Adipose tissue (tissue), 3 donors: Measurements from ENCODE around the gene SP2. TPM values are rescaled to one million over a fixed set of nuclear protein-coding genes. Genes with fewer than 3 reads are reported as not detected.

ENCODE experiments used
- H3K27ac ChIP-seq: one replicate; pipeline ENCODE4 v1.5.1; 2013; ENCODE audit warnings: low read depth, low read length
- WGBS, 3 donors: extraction: QIAGEN DNeasy Blood & Tissue Kit; methylation state at CpG; one replicate each; pipeline ENCODE4 v1.1.7; 2013; 5-methylcytosine and 5-hydroxymethylcytosine counted together
- polyA plus RNA-seq, 3 donors: library from polyadenylated mRNA; stranded (reverse); fragments of 200-250 nt; gene quantifications; one replicate each; pipeline ENCODE4 v1.2.3, GENCODE V29; 2013
- donor health status: healthy with polysubstance abuse.
- donor health status: Bipolar disorder and iron deficiency.
- donor health status: healthy.

SP2 gene
- polyA plus RNA-seq = 10 to 100 TPM in 1 of 3 donors, 1 to 10 TPM in 2; 7.2 to 15.7 (median 9.2) TPM

DNA sequence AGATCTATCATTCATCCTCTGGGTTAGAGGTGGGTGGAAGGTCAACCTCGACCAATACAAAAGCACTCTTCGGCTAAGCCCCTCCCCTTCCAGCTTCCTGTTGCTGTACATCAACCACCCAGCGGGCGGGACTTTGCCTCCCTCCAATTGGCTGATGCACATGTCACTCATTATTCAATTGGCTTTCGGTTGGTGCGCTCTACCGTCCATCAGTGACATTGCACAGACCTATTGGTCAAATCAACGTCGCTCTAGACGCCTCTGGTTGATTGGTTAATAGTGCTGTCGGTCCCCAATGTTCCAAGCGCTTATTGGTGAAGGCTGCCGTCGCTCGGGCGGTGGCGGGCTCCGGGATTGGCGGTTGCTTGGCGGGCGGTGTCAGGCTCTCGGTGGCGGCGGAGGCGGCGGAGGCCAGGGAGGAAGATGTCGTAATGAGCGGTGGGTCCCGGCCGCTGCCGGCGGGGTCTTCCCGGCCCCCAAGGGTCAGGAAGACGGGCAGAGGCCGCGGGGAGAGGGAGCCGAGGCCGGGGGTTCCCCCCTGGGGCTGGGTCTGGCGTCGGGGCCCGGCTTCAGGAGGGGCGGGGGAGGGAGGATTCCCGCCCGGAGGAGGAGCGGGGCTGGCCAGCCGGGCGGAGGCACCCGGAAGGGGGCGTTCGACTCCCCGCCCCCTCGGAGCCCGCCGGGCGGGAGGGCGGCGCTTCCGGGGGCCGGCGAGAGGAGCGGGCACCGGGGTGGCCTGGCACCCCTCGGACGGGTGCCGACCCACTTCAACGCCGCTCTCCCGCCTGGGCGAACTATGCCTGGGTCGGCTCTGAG, at the start of gene SP2:
TSS of gene SP2 (plus strand) at position 381 of the 816 bp plus-strand sequence. CDS start at position 432, 51 bp downstream.
- peak within 1 kb of the TSS; percentile 99 for H3K27ac ChIP-seq
- WGBS, 3 donors = 0 to 1% (median 1%) methylated on average over 45 to 70 of the region's 70 CpGs

DNA sequence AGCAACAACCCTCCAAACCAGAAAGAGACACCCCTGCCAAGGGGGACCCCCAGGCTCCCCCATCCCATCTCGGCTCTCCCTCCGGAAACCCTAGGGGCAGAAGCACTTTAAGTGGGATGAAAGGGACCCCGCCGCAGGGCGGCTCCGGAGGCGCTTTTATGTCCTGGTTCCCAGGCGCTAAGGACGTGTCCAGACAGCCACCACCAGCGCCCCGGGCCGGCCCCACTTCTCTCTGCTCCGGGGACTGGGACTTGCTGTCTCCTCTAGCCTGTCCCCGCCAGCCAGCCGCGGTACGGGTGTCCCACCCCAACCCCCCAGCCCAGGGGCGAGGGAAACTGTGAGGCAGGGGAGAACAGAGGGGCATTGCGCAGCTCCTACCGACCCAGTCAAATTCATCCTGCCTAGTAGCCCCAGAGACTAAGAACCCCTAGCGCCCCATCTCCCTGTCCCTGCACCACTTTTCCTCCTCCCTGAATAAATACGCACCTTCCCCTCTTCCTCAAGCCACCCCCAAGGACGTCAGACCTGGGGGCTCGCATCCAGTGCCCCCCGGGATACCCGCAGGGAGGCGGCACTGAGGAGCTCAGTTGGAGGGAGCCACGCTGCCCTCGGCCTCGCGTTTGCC, 49.2 kb upstream of the SP2 start:
- H3K27ac ChIP-seq = no peak overlapping the region
- 11 to 34% (median 19%) methylated on average over 31 of the region's 31 CpGs for WGBS, 3 donors

DNA sequence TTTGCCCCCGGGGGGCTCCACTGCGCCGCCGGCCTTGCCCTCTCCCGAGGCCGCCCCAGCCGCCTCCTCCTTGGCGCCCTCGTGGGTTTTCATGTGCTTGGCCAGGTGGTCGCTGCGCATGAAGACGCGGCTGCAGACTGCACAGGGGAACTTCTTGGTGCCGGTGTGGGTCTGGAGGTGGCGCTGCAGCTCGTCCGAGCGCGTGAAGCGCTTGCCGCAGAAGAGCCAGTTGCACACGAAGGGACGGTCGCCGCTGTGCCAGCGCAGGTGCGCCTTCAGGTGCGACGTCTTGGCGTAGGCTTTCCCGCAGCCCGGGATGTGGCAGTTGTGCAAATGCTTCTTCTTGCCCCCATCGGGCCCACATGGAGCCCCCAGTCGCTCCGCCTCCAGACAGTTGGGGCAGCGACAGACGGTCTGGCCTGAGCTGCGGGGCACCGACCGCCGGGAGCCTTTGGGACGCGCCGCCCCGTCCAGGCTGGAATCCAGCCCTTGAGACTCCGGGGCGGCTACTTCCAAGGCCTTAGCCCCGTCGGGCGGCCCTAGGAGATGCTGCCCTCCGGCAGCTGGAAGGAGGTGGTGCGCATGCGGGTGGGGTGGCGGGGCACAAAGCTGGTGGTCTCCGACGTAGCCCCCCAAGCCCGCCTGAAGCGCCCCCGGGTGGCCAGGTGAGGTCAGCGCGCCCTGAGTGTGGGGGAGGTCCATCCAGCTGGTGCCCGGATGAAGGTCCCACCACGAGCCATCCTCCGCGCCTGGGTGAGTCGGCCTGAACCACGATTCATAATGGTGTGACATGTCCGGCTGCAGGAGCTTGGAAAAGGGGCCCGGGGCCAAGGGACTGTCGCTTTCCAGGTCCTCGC, 48.5 kb upstream of the SP2 start:
- H3K27ac ChIP-seq = no peak overlapping the region
- WGBS, 3 donors = 14 to 39% (median 30%) methylated on average over 59 to 71 of the region's 71 CpGs

DNA sequence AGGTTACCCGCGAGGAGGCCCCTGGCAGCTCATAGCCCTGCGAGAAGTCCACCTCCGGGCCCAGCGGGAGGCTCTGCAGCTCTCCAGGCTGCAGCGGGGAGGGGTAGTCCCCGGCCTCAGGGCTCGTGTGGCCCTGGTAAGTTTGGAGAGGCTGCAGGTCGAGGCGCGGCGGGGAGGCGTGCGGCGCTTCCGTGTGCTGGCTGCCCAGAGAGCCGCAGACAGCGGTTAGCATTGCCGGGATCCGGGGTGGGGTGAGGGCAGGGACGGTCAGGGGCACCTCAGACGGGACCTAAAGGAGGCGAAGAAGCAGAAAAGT, 47.9 kb upstream of the SP2 start:
- no peak overlapping the region for H3K27ac ChIP-seq
- WGBS, 3 donors = 38 to 66% (median 50%) methylated on average over 23 of the region's 23 CpGs

DNA sequence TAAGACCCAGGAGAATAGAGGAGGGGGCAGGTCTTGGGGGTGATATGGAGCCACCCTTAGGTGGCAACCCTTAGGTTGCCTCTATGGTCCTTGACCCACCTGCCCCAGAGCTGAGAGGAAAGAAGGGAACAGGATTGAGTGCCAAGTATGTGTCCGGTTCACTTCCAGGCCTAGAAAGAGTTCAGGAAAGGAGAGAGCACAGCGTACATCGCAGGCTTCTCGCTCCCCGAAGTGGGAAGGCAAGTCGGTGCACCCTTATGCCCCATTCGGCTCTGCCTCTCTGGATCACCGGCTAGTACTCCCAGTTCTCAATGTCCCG, 45.7 kb upstream of the SP2 start:
- H3K27ac ChIP-seq = no peak overlapping the region
- WGBS, 3 donors = 49 to 67% (median 66%) methylated on average over 9 of the region's 9 CpGs

DNA sequence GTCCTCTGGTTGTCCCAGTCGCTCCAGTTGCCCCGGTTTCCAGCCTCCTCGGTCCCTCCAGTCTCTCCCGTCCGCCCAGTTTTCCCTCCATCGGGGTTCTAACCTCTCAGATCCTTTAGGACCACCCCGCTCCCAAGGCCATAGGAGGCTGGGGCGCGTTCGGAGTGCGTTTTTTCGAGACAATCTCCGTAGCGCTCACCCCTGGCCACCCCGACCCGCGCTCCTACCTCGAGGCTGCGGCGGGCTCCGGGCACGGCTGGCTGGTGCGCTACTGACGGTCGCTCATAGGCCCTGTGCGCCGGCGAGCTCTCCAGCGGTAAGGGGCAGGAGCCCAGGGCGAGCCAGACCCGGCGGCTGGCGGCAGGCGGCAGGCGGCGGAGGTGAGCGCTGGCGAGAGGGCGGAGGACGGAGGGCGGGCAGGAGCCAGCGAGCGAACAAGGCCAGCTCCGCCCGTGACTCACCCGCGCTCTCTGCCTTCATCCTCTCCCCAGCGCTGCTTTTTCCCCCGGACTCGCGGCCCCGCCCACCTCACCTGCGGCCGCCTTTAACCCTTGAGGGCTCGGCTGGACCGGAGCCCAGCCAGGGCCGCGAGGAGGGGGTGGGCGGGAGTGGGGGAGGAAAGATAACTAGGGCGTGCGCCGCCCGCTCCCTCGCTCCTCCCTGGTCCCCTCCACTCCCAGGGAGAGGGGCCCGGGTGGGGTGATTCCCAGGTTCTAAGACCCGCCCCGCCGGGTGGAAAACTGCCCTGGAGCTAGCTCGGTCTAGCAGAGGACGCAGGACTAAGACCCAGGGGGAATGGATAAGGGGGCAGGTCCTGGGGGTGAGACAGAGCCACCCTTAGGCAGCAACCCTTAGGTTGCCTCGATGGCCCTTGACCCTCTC, 45.1 kb upstream of the SP2 start, which contains the start of gene SP6:
TSS of gene SP6 (minus strand) at position 472 of the 882 bp plus-strand sequence. CDS start 2,734 bp downstream, outside the sequence.
- 6 to 8% (median 8%) methylated on average over 53 to 71 of the region's 71 CpGs for WGBS, 3 donors

DNA sequence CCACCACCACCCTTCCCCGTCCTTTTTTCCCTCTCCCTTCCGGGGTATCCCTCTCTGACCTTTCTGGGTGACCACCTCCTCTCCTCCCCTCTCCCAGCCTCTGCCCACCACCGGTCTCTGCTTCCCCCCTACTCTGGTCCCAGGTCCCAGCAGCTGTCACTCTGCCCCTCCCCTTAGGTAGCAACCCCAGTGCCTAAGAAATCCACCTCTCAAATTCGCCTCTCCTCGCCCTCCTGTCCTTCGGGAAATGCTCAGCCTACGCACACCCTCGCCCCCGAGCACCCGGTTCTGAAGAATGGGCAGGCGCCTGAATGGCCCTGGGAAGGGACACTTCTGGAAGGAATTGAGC, 44.3 kb upstream of the SP2 start:
- H3K27ac ChIP-seq = no peak overlapping the region
- WGBS, 3 donors = 36 to 45% (median 40%) methylated on average over 11 of the region's 11 CpGs

More for the DNA sequence above, 45.1 kb upstream of the SP2 start, which contains the start of gene SP6:
- no peak within 1 kb of the TSS for H3K27ac ChIP-seq

DNA sequence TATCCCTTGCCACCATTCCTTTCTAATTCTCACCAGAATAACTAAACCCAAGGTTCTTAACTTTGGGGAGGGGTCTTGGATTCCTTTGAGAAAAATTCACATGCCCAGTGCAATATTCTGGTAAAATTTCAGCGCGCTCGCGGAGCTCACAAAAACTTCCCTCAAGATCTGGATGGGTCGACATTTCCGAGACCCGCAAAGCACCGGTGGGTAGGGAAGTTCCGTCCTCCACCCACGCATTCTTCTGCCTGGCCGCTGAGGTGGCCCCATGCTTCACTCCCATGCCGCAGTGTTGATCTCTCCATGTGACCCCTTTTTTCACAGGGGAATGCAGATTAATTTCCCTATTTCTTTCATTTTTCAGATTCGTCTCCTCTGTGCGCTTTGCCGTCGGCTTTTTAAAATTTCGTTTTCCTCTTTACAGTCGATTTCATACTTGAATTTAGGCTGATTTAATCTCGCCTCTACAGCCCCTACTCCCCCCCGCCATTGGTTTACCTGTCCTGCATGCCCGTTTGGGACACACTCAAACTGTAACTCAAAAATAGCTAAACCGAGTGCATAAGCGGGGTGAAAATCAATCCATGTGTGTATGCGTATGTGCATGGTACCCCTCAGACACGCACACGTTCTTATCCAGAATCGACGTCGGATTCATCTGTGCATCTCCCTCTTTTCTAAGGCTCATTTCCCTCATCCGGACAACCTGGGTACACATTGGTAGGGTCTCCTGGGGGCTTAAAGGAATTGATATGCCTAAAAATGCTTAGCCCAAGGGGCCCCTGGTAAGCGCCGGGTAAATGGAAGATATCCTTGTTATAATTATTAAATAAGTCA, 43.7 kb upstream of the SP2 start:
- H3K27ac ChIP-seq = no peak overlapping the region
- 22 to 40% (median 32%) methylated on average over 32 of the region's 32 CpGs for WGBS, 3 donors

DNA sequence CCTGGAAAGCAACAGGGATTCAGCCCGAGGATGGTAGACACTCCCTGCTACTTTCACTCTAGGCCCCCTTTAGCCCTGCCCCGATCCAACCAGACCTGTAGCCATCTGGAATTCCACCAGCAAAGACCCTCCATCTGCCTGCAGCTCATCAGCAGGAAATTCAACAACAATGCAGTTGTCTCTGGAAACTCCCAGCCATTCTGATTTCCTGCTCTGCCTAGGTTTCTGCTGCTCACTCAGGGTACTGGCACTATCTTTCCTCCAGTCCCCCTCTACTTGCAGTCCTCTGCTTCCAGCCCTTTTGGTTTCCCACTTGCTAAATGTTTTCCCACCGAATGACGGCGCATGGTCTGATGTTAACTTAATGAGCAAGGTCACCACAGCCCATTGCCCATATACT, 42.4 kb upstream of the SP2 start:
- WGBS, 3 donors = 27 to 50% (median 37%) methylated on average over 5 of the region's 5 CpGs
- H3K27ac ChIP-seq = no peak overlapping the region

DNA sequence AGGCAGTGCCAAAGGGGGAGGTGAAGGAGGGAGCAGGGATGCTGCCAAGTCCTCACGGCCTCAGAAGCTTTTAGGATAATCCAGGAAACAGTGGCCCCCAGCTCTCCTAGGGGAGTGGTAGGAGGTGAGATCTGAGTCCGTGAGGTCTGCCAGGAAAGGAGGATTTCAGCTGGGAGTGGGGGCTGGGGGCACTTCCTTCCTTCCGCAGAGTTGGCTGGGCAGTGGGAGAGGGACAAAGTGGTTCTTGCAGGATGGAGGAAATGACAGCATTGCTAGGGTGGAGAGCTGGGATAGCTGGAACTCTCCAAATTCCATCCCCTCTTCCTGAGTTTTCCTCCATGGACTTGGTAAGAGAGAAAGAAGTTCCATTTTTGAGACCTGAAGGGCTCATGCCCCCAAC, 40.3 kb upstream of the SP2 start:
- H3K27ac ChIP-seq = no peak overlapping the region
- 22 to 37% (median 23%) methylated on average over 3 of the region's 3 CpGs for WGBS, 3 donors

DNA sequence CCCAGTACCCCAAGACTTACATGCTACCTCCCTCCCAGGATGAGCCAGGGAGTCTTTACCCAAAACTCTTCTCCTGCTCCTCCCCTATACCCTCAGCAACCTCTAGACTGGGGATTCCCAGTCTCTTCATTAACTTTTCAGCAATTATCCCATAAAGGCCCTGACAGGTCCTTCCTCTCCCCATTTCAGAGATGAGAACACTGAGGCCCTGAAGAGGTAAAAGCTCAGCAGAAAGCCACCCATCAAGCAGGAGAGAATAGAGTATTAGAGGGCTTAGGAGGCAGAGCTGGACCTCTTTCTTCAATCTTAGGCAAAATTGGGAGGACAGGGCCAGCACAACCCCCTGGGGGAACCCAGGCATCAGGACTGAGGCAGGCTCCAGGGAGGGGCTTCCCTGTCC, 39.2 kb upstream of the SP2 start:
- no peak overlapping the region for H3K27ac ChIP-seq

DNA sequence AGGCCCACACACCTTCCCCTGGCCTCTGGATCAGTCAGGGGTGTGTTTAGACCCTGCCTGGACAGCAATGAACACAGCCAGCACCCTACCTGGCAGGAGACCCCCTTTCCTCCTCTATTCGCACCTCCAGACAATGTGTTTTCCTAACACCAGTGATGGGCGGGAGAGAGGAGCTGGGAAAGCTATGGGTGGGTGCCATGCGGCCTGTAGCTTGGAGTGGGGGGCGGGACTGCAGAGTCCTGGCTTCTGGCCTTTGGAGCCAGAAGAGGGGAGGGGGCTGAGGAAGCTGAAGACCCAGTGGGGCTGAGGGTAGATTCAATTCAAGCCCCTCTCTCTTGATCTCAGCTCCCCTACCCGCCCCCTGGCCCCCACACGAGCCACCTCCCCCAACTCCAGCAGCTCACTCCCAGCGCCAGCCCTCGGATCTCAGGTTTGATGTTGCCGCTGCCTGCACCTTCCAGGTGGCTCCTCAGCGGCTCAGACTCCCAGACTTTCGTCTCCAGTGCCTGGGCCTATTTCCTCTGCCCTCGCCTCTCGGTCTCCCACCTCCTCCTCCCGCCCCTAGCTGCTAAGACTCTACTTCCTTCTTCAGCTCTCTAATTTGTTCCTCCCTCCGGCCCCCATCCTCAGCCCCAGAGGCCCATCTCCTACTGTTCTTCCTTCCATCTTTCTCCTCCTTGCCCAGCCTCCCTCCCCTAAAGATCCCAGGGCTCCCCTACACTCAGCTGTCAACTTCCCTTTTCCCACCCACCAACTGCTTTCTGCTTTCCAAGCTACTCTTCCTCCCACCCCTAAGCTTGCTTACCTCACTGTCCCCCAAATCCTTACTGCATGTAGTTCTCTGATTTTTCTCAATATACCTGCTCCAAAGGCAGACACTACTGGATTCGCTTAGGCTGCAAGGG, 38.2 kb upstream of the SP2 start:
- H3K27ac ChIP-seq = no peak overlapping the region
- 69 to 75% (median 69%) methylated on average over 14 to 16 of the region's 16 CpGs for WGBS, 3 donors

DNA sequence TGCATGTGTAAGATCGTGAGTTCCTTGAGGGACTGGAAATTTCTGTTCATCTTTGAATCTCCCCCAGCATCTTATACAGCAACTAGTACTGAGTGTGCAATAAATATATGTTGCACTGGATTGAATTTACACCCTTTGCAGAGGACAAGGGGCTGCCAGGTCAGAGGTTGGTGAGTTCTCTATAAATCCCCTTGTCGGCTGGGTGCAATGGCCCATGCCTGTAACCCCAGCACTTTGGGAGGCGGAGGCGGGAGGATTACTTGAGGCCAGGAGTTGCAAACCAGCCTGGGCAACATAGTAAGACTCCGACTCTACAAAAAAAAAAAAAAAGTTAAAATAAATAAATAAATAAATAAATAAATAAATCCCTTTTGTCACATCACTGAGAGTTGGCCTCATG, 35.6 kb upstream of the SP2 start:
- WGBS, 3 donors = 89 to 93% (median 89%) methylated on average over 5 of the region's 5 CpGs

DNA sequence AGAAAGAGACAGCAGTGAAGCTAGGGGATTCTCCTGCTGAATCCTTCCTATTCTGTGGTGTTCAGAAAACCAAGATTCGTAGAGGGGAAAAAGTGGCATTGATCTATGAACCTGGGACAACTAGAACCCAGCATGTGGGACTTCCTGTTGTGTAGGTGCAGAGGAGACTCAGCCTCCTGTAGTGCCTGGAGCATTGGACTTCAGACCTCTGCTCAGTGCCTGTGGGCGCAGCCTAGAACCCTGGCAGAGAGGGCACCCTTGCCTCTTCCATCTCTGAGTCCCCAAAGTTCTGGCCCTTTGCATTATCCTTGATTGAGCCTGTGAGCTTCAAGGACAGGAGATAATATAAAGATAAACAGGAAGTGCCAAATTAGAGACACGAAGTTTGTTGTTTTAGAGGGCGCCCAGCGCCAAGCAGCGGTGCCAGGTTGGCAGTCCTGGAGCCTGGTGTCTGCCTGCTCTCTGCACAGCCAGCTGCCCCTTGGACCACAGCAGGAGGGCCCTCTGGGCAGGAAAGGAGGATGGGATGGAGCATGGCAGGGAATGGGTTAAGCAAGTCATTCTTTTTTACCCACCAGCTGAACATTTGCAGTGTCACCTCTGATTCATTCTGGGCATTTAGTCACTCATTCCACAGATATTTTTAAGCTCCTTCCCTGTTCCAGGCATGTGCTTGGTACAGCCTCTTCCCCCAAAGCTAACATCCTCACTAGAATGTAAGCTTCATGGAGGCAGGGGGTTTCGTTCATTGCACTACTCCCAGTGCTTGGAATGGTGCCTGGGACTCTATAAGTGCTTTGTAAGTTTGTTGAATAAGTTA, 33.2 kb upstream of the SP2 start:
- H3K27ac ChIP-seq = no peak overlapping the region
- WGBS, 3 donors = 71 to 79% (median 77%) methylated on average over 7 of the region's 7 CpGs

More for the DNA sequence above, 35.6 kb upstream of the SP2 start:
- H3K27ac ChIP-seq = no peak overlapping the region

DNA sequence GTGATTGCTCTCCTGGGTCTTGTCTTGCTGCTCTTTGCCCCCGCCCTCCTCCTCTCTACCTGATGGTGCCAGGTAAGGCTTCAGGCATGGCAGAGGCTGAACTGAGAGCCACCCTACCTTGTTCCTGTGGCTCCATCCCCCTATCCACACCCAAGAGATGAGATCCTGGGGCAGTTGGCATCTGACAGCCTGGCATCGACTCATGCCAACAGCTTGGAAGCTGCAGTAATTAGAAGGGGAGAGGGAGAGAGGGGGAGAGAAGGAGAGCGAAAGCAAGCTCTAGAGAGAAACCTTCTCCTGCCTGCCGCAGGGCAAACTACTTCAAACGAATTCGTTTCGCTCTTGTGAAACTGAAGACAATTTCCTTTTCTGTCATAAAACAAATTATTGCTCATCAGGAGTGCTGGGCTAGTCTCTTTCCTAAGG, 31.2 kb upstream of the SP2 start:
- no peak overlapping the region for H3K27ac ChIP-seq
- 30 to 60% (median 44%) methylated on average over 7 of the region's 7 CpGs for WGBS, 3 donors

DNA sequence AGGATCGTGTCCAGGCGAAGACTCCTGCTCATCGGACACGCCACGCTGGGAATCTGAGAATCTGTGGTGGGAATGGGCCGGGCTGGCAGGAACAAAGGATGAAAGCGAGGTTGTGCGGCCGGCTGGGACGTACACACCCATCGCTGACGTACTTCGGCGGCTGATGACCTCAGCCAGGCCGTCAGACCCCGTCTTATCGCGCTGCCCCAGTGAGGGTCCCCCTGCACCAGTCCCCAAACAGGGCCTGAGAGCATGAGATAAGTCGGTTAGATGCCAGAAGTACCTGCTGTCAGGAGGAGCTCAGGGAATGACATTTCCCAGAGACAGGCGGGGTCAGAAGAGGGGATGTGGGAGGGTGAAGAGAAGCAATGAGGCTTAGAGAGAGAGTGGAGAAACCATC, 29.1 kb upstream of the SP2 start:
- 50 to 72% (median 69%) methylated on average over 20 of the region's 20 CpGs for WGBS, 3 donors
- no peak overlapping the region for H3K27ac ChIP-seq
